Upper lobe of right lung (tissue), 1 donor: ENCODE results near the gene KLHL26. TPM values are rescaled to one million over a fixed set of nuclear protein-coding genes. Genes with fewer than 3 reads are reported as not detected.

Source experiments
- ATAC-seq: fragments of 200-7000 bp; cut with Tn5 transposase; one replicate; pipeline ENCODE4 v1.9.1; 2020; ENCODE audit warnings: mild to moderate bottlenecking, moderate library complexity
- DNase-seq: peaks from one replicate; pipeline ENCODE4 v3.0.0-alpha.2; 2020
- H3K27ac ChIP-seq: fragments of 200-600 bp; one replicate; pipeline ENCODE4 v1.8.0; 2022
- H3K27me3 ChIP-seq: fragments of 200-600 bp; one replicate; pipeline ENCODE4 v1.8.0; 2022; ENCODE audit warnings: mild to moderate bottlenecking
- H3K36me3 ChIP-seq: fragments of 200-600 bp; one replicate; pipeline ENCODE4 v1.8.0; 2022
- H3K4me1 ChIP-seq: fragments of 200-600 bp; one replicate; pipeline ENCODE4 v1.8.0; 2022
- H3K4me3 ChIP-seq: fragments of 200-600 bp; one replicate; pipeline ENCODE4 v1.8.0; 2022; ENCODE audit warnings: mild to moderate bottlenecking
- H3K9me3 ChIP-seq: fragments of 200-600 bp; one replicate; pipeline ENCODE4 v1.8.0; 2022
- intact Hi-C: fragments of 100-400 bp; cut with DNase I; formaldehyde crosslinking; loops from one replicate; pipeline ENCODE4 v1.11.0; 2022
- long read RNA-seq: library from polyadenylated mRNA; unstranded; transcript quantifications from one replicate; pipeline ENCODE4 v2.0.0, GENCODE V29; 2021
- total RNA-seq: library from RNA; stranded (reverse); fragmentation: NEBNext Ultra II Directional; extraction: Animal tissue kit (Norgen Biotek cat#: 25700); gene quantifications from one replicate; pipeline ENCODE4 v1.2.1, GENCODE V29; 2021
- TF ChIP-seq, protein P1 (sequence below): fragments of 200-600 bp; IDR thresholded peaks from one replicate; pipeline ENCODE4 v1.8.0; 2022; ENCODE audit warnings: antibody characterized with exemption
- donor health status: DM: no; HTN: yes; CAD: no; lungs with severe emphysema.

KLHL26 gene, protein sequence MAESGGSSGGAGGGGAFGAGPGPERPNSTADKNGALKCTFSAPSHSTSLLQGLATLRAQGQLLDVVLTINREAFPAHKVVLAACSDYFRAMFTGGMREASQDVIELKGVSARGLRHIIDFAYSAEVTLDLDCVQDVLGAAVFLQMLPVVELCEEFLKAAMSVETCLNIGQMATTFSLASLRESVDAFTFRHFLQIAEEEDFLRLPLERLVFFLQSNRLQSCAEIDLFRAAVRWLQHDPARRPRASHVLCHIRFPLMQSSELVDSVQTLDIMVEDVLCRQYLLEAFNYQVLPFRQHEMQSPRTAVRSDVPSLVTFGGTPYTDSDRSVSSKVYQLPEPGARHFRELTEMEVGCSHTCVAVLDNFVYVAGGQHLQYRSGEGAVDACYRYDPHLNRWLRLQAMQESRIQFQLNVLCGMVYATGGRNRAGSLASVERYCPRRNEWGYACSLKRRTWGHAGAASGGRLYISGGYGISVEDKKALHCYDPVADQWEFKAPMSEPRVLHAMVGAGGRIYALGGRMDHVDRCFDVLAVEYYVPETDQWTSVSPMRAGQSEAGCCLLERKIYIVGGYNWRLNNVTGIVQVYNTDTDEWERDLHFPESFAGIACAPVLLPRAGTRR
- 11.8 TPM for total RNA-seq
- long read RNA-seq, full-length matches to known transcripts: 21 of 37 reads
- long read RNA-seq, partial matches to known transcripts: 2 of 37 reads
- long read RNA-seq, other reads (novel, unspliced or antisense): 14 of 37 reads

DNA sequence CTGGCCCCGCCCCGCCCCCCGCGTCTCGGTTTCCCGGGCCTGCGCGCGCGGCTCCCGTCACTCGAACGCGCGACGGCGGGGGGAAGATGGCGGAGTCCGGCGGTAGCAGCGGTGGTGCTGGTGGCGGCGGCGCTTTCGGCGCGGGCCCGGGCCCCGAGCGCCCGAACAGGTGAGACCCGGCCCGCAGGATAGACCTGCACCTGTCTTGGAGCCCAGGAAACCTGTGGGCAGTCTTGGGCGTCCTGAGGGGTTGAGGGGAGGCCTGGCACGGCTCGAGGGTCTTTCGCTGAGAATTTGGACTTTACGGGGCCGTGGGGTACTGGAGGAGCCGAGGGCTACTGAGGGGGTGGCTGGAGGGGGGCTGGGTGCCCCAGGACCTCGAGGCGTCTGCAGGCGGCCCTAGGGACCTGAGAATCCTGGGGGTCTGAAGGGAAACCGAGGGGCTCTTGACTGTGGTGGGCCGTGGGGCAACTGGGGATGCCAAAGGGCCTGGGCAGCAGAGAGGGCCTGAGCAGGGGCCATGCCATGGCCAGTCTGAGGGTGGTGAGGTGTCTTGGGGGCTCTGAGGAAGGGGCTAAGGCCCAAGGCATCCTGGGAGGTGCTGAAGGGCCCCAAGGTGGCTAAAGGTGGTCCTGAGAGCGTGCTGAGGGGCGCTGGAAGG, at the start of gene KLHL26:
Gene KLHL26 (plus strand): TSS at position 60 of the 661 bp plus-strand sequence. CDS start 27 bp downstream, at position 87.
- Histone ChIP-seq H3K36me3 (no peaks in the 10 kb centered on the region), H3K4me3 (peak within 1 kb of the TSS; percentile 71), H3K27me3 (no peaks in the 10 kb centered on the region), H3K4me1 (peaks cover 20% of the 10 kb centered on the region), H3K9me3 (no peaks in the 10 kb centered on the region), H3K27ac (peak within 1 kb of the TSS; percentile 87)
- intact Hi-C loops: no loop called here
- ATAC-seq: no peak
- TF ChIP-seq, protein P1, sequence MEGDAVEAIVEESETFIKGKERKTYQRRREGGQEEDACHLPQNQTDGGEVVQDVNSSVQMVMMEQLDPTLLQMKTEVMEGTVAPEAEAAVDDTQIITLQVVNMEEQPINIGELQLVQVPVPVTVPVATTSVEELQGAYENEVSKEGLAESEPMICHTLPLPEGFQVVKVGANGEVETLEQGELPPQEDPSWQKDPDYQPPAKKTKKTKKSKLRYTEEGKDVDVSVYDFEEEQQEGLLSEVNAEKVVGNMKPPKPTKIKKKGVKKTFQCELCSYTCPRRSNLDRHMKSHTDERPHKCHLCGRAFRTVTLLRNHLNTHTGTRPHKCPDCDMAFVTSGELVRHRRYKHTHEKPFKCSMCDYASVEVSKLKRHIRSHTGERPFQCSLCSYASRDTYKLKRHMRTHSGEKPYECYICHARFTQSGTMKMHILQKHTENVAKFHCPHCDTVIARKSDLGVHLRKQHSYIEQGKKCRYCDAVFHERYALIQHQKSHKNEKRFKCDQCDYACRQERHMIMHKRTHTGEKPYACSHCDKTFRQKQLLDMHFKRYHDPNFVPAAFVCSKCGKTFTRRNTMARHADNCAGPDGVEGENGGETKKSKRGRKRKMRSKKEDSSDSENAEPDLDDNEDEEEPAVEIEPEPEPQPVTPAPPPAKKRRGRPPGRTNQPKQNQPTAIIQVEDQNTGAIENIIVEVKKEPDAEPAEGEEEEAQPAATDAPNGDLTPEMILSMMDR: no peak
- no peak for DNase-seq

DNA sequence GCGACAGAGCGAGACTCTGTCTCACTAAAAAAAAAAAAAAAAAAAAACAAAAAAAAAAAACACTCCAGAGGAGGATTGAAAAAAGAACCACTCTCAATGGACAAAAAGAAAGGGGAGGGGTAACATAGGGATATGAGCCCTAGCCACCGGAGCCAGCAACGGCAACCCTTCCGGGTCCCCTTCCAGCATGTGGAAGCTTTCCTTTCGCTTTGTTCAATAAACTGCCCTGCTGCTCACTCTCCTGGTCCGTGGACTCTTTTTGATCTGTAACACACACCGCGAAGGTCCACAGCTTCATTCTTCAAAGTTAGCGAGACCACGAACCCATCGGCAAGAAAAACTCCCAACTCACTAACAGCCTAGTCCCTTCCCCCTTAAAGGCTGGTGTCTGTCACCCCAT, 49.3 kb upstream of the KLHL26 start:
- ATAC-seq (no peak), DNase-seq (no peak)
- H3K4me3 ChIP-seq: no peak overlapping the region
- H3K27me3 ChIP-seq: no peaks in the 10 kb centered on the region
- peaks cover 15% of the 10 kb centered on the region for H3K36me3 ChIP-seq
- intact Hi-C loops: no loop called here
- no peak overlapping the region for H3K27ac ChIP-seq
- H3K4me1 ChIP-seq: peaks cover 20% of the 10 kb centered on the region
- H3K9me3 ChIP-seq: no peaks in the 10 kb centered on the region
- TF ChIP-seq, protein P1: no peak

DNA sequence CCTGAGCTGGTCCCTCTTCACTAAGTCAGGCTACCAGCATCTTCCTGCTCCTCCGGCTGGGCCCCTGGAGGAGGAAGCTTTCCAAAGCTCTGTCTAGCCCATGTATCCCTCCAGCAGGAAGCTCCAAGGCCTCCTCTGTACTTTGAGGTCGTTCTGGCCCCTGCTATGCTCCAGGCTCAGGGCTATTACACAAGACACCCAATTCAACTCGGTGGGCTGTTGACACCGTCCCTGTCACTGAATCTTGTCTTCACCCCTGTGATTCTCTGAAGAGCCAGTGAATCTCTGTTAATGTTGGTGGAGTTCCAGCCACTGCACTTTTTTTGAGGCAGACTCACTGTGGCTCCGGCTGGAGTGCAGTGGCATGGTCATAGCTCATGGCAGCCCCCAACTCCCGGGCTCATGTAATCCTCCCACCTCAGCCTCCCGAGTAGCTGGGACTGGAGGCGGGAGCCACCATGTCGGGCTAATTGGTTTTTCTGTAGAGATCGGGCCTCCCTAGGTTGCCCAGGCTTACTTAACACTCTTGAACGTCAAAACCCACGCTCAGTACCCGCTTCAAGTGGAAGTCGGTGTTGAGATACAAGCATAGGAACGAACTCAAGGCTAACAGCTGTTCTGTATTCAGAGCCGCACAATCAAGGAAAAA, 48.7 kb upstream of the KLHL26 start:
- ATAC-seq (no peak), DNase-seq (no peak)
- Histone ChIP-seq H3K36me3 (peaks cover 15% of the 10 kb centered on the region), H3K27me3 (no peaks in the 10 kb centered on the region), H3K9me3 (no peaks in the 10 kb centered on the region), H3K4me3 (peak overlapping the region; percentile 88), H3K4me1 (peaks cover 20% of the 10 kb centered on the region), H3K27ac (peak overlapping the region; percentile 90)
- TF ChIP-seq, protein P1: no peak
- intact Hi-C loops: no loop called here

DNA sequence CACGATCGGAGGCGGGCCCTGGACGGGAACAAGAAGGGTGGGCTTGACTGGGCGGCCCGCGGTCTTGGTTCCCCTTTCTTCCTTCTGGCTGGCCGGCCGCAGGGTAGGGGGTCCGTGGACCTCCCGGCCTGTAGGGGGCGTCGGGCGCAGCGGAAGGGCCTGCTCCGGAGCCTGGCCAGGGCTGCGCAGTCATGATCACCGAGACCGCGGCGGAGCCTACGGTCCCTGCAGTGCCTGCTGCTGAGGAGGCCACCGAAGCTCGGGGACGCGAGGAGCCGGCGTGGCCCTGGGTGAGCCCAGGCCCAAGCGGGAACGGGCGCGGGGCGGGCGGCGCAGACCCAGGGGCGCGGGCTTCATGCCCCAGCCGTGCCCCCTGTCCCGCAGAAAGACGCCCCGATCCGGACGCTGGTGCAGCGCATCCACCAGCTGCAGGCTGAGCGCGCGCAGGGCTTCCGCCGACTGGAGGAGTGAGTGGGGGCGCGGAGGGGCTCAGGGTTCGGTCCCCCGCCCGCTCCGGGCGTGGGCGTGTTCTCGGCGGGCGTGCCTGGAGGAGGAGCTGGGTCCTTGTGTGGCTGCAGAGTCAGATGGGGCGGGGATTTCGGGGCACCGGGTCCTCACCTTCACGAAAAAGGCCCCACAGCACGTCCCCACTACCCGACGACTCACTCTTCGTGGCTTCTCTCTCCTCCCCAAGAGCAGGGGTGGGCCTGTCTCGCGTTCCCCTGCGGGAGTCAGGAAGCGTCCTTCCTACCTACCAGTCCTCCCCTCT, 48.0 kb upstream of the KLHL26 start, which contains the start of gene REX1BD:
Gene REX1BD (plus strand): TSS at position 188 of the 769 bp plus-strand sequence. CDS start 4 bp downstream, at position 192.
- Histone ChIP-seq H3K9me3 (no peaks in the 10 kb centered on the region), H3K27me3 (no peaks in the 10 kb centered on the region), H3K4me1 (peaks cover 20% of the 10 kb centered on the region), H3K27ac (peak within 1 kb of the TSS; percentile 90), H3K4me3 (peak within 1 kb of the TSS; percentile 88), H3K36me3 (peaks cover 15% of the 10 kb centered on the region)
- intact Hi-C loops: no loop called here
- TF ChIP-seq, protein P1: peak; percentile 94
- ATAC-seq: peak; percentile 94
- peak; percentile 92 for DNase-seq
